Ovary (tissue), 9 donors: ENCODE measurements around the gene MITF. TPM values are rescaled to one million over a fixed set of nuclear protein-coding genes. Genes with fewer than 3 reads are reported as not detected.

Source experiments
- DNase-seq, 5 donors: peaks; one replicate each; pipeline ENCODE4 v3.0.0-alpha.2; 2019 to 2020
- H3K27ac ChIP-seq, 2 donors: fragments of 200-600 bp; one replicate each; pipeline versions ENCODE4 v1.5.1 to v1.8.0; 2019 to 2022
- H3K27me3 ChIP-seq: fragments of 200-600 bp; one replicate; pipeline ENCODE4 v1.8.0; 2022
- H3K36me3 ChIP-seq: fragments of 200-600 bp; sonication (generic); one replicate; pipeline ENCODE4 v1.5.1; 2019
- H3K4me1 ChIP-seq: one replicate; pipeline ENCODE4 v1.8.1; 2013; ENCODE audit warnings: mild to moderate bottlenecking, moderate library complexity; ENCODE audit not compliant: insufficient read depth
- H3K4me3 ChIP-seq: fragments of 200-600 bp; sonication (generic); one replicate; pipeline ENCODE4 v1.5.1; 2017
- H3K9me3 ChIP-seq, 2 donors: fragments of 200-600 bp in 1 of 2; sonication (generic) in 1 of 2; one replicate each; pipeline versions ENCODE4 v1.5.1 to v1.8.1; 2013 to 2019; ENCODE audit warnings: mild to moderate bottlenecking in 1 of 2, moderate library complexity in 1 of 2
- CTCF ChIP-seq, 3 donors: fragments of 450-650 bp in 2 of 3; fragments of 200-600 bp in 1 of 3; IDR thresholded peaks; one replicate each; pipeline versions ENCODE4 v1.5.1 to v1.8.0; 2016 to 2022; ENCODE audit warnings: antibody characterized with exemption in 3 of 3, mild to moderate bottlenecking in 1 of 3
- EP300 ChIP-seq: sonication (generic); formaldehyde crosslinking; IDR thresholded peaks from one replicate; pipeline ENCODE4 v1.6.1; 2017; ENCODE audit warnings: antibody characterized with exemption
- POLR2A ChIP-seq: fragments of 450-650 bp; IDR thresholded peaks from one replicate; pipeline ENCODE4 v1.6.1; 2017; ENCODE audit warnings: antibody characterized with exemption, mild to moderate bottlenecking, moderate library complexity
- WGBS, 3 donors: extraction: QIAGEN DNeasy Blood & Tissue Kit in 1 of 3; methylation state at CpG; one replicate each; pipeline versions ENCODE4 v1.1.5 to v1.1.7; 2013 to 2017; 5-methylcytosine and 5-hydroxymethylcytosine counted together
- intact Hi-C, 4 donors: fragments of 100-400 bp; cut with DNase I; formaldehyde crosslinking; loops; one replicate each; pipeline versions ENCODE4 v1.11.0 to v1.15.1; 2022 to 2023
- polyA plus RNA-seq, 2 donors: library from polyadenylated mRNA; stranded (reverse); fragments of 200-250 nt in 1 of 2; fragments of 350-450 nt in 1 of 2; fragmentation: Illumina TruSeq in 1 of 2; extraction: RNeasy Lipid Tissue Mini Kit (QIAGEN cat#74804) in 1 of 2; gene quantifications; one replicate each; pipeline ENCODE4 v1.2.3, GENCODE V29; 2013 to 2014
- total RNA-seq, 7 donors: library from RNA; depleted of rRNA in 2 of 7; stranded (reverse); fragments of >200 nt in 2 of 7; fragmentation: NEBNext Ultra II Directional in 3 of 7; extraction: Animal tissue kit (Norgen Biotek cat#: 25700) in 3 of 7; gene quantifications; one replicate each; pipeline versions ENCODE4 v1.1.0 to v1.2.4, GENCODE V29; 2016 to 2023
- donor health status: DM: no; HTN: no; CAD: no; lungs with moderate emphysema.
- donor health status: DM: no; HTN: no; CAD: no.
- donor health status: Bipolar disorder and iron deficiency.
- donor health status: DM: yes; HTN: yes; CAD: no.
- donor health status: DM: no; HTN: no; CAD: no.
- donor health status: DM: yes; HTN: yes; CAD: no.

The MITF gene
- total and polyA plus RNA-seq, 9 donors: 13.6 to 38.0 (median 24.9) TPM

DNA sequence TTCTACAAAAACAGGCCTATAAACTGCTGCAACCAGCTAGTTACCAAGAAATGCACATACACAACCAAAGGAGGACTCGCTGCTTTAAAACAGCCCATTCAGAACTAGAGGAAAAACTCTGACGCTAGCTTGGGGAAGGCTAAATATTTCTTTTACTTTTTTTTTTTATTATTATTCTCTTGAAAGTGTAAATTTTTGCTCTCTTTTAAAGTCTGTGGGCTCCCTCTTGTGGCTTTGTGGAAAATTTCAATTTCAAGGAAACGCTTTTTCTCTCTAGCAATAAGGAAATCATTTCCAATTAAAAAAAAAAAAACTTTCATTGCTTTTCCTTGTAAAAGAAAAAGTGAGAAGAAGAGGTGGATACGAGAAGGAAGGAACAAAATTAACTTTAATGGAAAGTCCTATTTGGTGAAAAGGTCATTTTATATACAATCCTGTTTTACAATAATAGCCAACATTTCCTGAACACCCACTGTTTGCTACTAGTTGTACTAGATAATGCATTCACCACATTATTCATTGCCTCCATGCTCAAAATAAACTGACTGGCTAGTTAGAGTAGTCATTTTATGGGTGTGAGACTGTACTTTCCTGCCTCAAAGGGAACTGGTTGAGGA is 209.1 kb downstream of the MITF start:
- Histone ChIP-seq H3K36me3 (no peaks in the 10 kb centered on the region), H3K4me3 (no peak overlapping the region), H3K27ac (no peak overlapping the region), H3K9me3 (no peaks in the 10 kb centered on the region), H3K4me1 (no peaks in the 10 kb centered on the region), H3K27me3 (no peaks in the 10 kb centered on the region)
- TF ChIP-seq POLR2A (no peak), CTCF (IDR thresholded peaks at IDR 0.05) (peak; percentile 20 to 47 (median 20))
- DNase-seq: no peak
- WGBS, 3 donors: 4 to 9% (median 5%) methylated on average over 4 of the region's 4 CpGs
- intact Hi-C loops: loop anchor here in 3 of 4 donors (5.0 to 10.0 kb wide), 4 partner anchors 156 to 261 kb away; no protein-coding TSS in a partner anchor

GRCh38 chr3:69951616-69952015 is 212.4 kb downstream of the MITF start:
- Histone ChIP-seq H3K27me3 (no peaks in the 10 kb centered on the region), H3K36me3 (no peaks in the 10 kb centered on the region), H3K4me3 (no peak overlapping the region), H3K9me3 (no peaks in the 10 kb centered on the region), H3K4me1 (no peaks in the 10 kb centered on the region), H3K27ac (no peak overlapping the region)
- TF ChIP-seq EP300 (no peak), CTCF (IDR thresholded peaks at IDR 0.05) (no peak), POLR2A (no peak)
- no peak for DNase-seq
- 78 to 80% (median 78%) methylated on average over 3 of the region's 3 CpGs for WGBS, 3 donors
- intact Hi-C loops: no loop called here

- no peaks in the 10 kb centered on the region for H3K4me1 ChIP-seq
- DNase-seq: no peak
- no peak overlapping the region for H3K4me3 ChIP-seq
- WGBS, 3 donors: 87 to 90% (median 89%) methylated on average over 7 of the region's 7 CpGs
- intact Hi-C loops: no loop called here
- no peaks in the 10 kb centered on the region for H3K9me3 ChIP-seq
- no peaks in the 10 kb centered on the region for H3K27me3 ChIP-seq
- H3K36me3 ChIP-seq: no peaks in the 10 kb centered on the region
- H3K27ac ChIP-seq: no peak overlapping the region
- TF ChIP-seq EP300 (no peak), CTCF (IDR thresholded peaks at IDR 0.05) (no peak), POLR2A (no peak)
These were observed 220.3 kb downstream of the MITF start for GRCh38 chr3:69959581-69959980.

GRCh38 chr3:69961706-69962439 is 222.6 kb downstream of the MITF start:
- no peak overlapping the region for H3K27ac ChIP-seq
- no peaks in the 10 kb centered on the region for H3K36me3 ChIP-seq
- TF ChIP-seq POLR2A: no peak
- TF ChIP-seq EP300: no peak
- no peak for TF ChIP-seq CTCF (IDR thresholded peaks at IDR 0.05)
- intact Hi-C loops: no loop called here
- 61 to 69% (median 68%) methylated on average over 5 of the region's 5 CpGs for WGBS, 3 donors
- no peaks in the 10 kb centered on the region for H3K4me1 ChIP-seq
- no peaks in the 10 kb centered on the region for H3K9me3 ChIP-seq
- no peak for DNase-seq
- no peaks in the 10 kb centered on the region for H3K27me3 ChIP-seq
- H3K4me3 ChIP-seq: no peak overlapping the region
